ENCODE measurements around the gene IRF1. TPM values are rescaled to one million over a fixed set of nuclear protein-coding genes. Genes with fewer than 3 reads are reported as not detected.

The IRF1 gene
- total RNA-seq, 2 donors from 2014 or later = 10.1 to 15.8 TPM

DNA sequence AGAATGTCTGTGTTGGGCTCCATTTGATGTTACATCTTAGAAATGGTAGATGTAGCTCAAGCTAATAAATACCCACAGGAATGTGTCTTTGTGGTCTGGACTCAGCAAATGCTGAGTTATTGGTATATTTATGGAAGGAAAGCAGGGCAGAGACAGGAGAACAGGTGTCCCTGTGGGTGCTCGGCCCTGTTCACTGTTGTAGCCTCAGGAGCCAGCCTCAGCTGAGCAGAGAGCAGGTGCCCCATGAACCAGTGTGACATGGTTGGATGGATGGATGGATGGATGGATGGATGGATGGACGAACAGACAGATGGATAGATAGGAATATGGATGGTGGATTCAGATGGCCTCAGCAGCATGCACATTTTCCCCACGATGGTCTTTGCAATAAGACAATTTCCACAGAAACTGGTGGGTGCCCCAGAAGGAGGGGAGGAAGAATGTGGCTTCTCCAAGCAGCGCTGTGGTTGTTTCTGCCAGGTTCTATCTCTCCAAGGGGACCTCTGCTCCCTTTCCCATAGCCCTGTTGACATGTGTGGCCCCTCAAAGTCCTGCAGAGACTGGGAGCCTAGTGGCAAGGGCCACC is 8.2 kb upstream of the IRF1 start:
- H3K36me3 ChIP-seq = no peaks in the 10 kb centered on the region
- DNase-seq (ENCODE audit: low spot score) = peak; percentile 57
- TF ChIP-seq, protein P1, sequence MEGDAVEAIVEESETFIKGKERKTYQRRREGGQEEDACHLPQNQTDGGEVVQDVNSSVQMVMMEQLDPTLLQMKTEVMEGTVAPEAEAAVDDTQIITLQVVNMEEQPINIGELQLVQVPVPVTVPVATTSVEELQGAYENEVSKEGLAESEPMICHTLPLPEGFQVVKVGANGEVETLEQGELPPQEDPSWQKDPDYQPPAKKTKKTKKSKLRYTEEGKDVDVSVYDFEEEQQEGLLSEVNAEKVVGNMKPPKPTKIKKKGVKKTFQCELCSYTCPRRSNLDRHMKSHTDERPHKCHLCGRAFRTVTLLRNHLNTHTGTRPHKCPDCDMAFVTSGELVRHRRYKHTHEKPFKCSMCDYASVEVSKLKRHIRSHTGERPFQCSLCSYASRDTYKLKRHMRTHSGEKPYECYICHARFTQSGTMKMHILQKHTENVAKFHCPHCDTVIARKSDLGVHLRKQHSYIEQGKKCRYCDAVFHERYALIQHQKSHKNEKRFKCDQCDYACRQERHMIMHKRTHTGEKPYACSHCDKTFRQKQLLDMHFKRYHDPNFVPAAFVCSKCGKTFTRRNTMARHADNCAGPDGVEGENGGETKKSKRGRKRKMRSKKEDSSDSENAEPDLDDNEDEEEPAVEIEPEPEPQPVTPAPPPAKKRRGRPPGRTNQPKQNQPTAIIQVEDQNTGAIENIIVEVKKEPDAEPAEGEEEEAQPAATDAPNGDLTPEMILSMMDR (IDR thresholded peaks at IDR 0.05) = no peak
- H3K9me3 ChIP-seq = no peaks in the 10 kb centered on the region
- no peaks in the 10 kb centered on the region for H3K27me3 ChIP-seq
- peaks cover 0 to 54% of the 10 kb centered on the region in 2 donors for H3K4me1 ChIP-seq
- no peak overlapping the region for H3K4me3 ChIP-seq
- peak overlapping the region; percentile 94 to 95 for H3K27ac ChIP-seq

- H3K4me3 ChIP-seq = no peak overlapping the region
- H3K36me3 ChIP-seq = no peaks in the 10 kb centered on the region
- peak overlapping the region; percentile 94 to 95 for H3K27ac ChIP-seq
- no peaks in the 10 kb centered on the region for H3K9me3 ChIP-seq
- TF ChIP-seq, protein P1 (IDR thresholded peaks at IDR 0.05) = no peak
- peaks cover 0 to 54% of the 10 kb centered on the region in 2 donors for H3K4me1 ChIP-seq
- peak; percentile 63 for DNase-seq (ENCODE audit: low spot score)
- H3K27me3 ChIP-seq = no peaks in the 10 kb centered on the region
Observed at GRCh38 chr5:132498152-132498551, 7.6 kb upstream of the IRF1 start.

- Histone ChIP-seq H3K4me1 (peaks cover 0 to 55% of the 10 kb centered on the region in 2 donors), H3K27ac (peak overlapping the region; percentile 94 to 95), H3K27me3 (no peaks in the 10 kb centered on the region), H3K9me3 (no peaks in the 10 kb centered on the region), H3K4me3 (peak overlapping the region in 1 of 2 donors; percentile 75), H3K36me3 (no peaks in the 10 kb centered on the region)
- DNase-seq (ENCODE audit: low spot score) = peak; percentile 91
- TF ChIP-seq, protein P1 (IDR thresholded peaks at IDR 0.05) = no peak
Observed at GRCh38 chr5:132497488-132497997, 7.0 kb upstream of the IRF1 start.

GRCh38 chr5:132496631-132497487 is 6.3 kb upstream of the IRF1 start:
- Histone ChIP-seq H3K4me1 (peaks cover 0 to 57% of the 10 kb centered on the region in 2 donors), H3K27ac (peak overlapping the region; percentile 94 to 95)

GRCh38 chr5:132496191-132496630 is 5.6 kb upstream of the IRF1 start:
- H3K27me3 ChIP-seq = no peaks in the 10 kb centered on the region
- peaks cover 0 to 58% of the 10 kb centered on the region in 2 donors for H3K4me1 ChIP-seq
- TF ChIP-seq, protein P1 (IDR thresholded peaks at IDR 0.05) = no peak
- peak overlapping the region; percentile 94 to 95 for H3K27ac ChIP-seq
- peak overlapping the region; percentile 42 to 75 for H3K4me3 ChIP-seq
- H3K9me3 ChIP-seq = no peaks in the 10 kb centered on the region
- H3K36me3 ChIP-seq = no peaks in the 10 kb centered on the region
- peak; percentile 88 for DNase-seq (ENCODE audit: low spot score)

More at GRCh38 chr5:132496631-132497487, 6.3 kb upstream of the IRF1 start:
- DNase-seq (ENCODE audit: low spot score) = peak; percentile 92
- Histone ChIP-seq H3K4me3 (peak overlapping the region; percentile 42 to 75), H3K9me3 (no peaks in the 10 kb centered on the region), H3K36me3 (no peaks in the 10 kb centered on the region), H3K27me3 (no peaks in the 10 kb centered on the region)
- TF ChIP-seq, protein P1 (IDR thresholded peaks at IDR 0.05) = no peak

All from right atrium auricular region (tissue), 2 donors.